K562 (cell line): Measurements from ENCODE around the gene MAD1L1.

ENCODE experiments used
- POLR2A ChIP-seq: fragments of 450-650 bp; conservative IDR thresholded peaks from 2 replicates; pipeline ENCODE4 v1.6.1; 2016
- TF ChIP-seq, protein P1 (sequence below), 3 experiments: IDR thresholded peaks in 2 of 3; conservative IDR thresholded peaks in 1 of 3; 2 replicates each; pipeline ENCODE4 v1.5.1; 2011 to 2012; ENCODE audit warnings: low read length in 3 of 3, mild to moderate bottlenecking in 3 of 3, control low read depth in 2 of 3, improper control_type of control experiment in 1 of 3, inconsistent platforms in 1 of 3, low read depth in 1 of 3, mixed read lengths in 1 of 3, moderate library complexity in 1 of 3; ENCODE audit not compliant: insufficient read depth in 2 of 3

DNA sequence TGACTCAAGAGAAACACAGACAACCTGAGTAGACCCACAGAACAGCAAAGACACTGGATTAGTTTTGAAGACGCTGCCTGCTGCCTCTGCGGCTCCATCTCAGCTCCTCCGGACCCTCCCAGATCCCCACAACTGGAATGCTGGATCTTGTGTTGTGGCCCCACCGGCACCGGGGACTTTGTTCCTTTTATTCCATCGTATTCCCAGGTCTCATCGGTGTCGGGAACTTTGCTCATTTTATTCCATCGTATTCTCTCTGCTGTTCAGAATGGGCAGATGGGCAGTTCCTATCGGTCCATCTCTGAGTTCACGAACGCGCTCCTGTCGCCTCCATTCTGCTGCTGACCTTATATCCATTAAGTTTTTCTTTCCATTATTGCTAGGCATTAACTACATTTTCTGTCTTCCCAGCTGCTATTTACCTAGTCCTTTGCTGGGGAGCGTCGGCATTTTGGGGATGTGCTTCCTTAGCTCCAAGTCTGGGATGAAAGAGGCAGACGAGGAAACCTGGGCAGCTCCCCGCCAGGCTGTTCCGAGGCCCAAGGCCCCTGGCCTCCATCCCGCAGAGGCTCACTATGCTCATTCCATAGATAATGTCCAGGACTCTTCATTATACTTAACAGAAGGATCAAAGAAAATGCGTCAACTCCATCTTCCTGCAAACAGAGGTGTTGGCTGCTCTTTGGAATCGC, 192.4 kb downstream of the MAD1L1 start:
- TF ChIP-seq, protein P1, sequence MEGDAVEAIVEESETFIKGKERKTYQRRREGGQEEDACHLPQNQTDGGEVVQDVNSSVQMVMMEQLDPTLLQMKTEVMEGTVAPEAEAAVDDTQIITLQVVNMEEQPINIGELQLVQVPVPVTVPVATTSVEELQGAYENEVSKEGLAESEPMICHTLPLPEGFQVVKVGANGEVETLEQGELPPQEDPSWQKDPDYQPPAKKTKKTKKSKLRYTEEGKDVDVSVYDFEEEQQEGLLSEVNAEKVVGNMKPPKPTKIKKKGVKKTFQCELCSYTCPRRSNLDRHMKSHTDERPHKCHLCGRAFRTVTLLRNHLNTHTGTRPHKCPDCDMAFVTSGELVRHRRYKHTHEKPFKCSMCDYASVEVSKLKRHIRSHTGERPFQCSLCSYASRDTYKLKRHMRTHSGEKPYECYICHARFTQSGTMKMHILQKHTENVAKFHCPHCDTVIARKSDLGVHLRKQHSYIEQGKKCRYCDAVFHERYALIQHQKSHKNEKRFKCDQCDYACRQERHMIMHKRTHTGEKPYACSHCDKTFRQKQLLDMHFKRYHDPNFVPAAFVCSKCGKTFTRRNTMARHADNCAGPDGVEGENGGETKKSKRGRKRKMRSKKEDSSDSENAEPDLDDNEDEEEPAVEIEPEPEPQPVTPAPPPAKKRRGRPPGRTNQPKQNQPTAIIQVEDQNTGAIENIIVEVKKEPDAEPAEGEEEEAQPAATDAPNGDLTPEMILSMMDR (IDR thresholded peaks at IDR 0.05 in 2 of 3, conservative IDR thresholded peaks at IDR 0.05 in 1 of 3; ENCODE audit: insufficient read depth in 2 of 3, low read depth in 1 of 3, low read length in 3 of 3): no peak
- TF ChIP-seq POLR2A: no peak
